ENCODE results near the gene PRTN3. TPM values are rescaled to one million over a fixed set of nuclear protein-coding genes. Genes with fewer than 3 reads are reported as not detected.

The PRTN3 gene
- total and polyA plus RNA-seq, 2 of the 4 experiments (the other 2 are of a cell fraction), result not detected

- no peak overlapping the region for H3K4ac ChIP-seq (ENCODE audit: low read depth, low read length)
- WGBS, 2 experiments (ENCODE audit: extremely low coverage in 2 of 2, insufficient read length in 1 of 2), result 89% methylated on average over 5 of the region's 19 CpGs; no CpG with 5 or more reads in 1 of the 2 experiments
Observed at GRCh38 chr19:825897-826644, 14.7 kb upstream of the PRTN3 start.

More at GRCh38 chr19:825897-826644, 14.7 kb upstream of the PRTN3 start:
- no peak for TF ChIP-seq MAZ (IDR thresholded peaks at IDR 0.05; ENCODE audit: borderline replicate concordance, low read depth, low read length)
- no peak for TF ChIP-seq SMC3 (IDR thresholded peaks at IDR 0.05; ENCODE audit: low read depth, low read length)
- no peak for TF ChIP-seq USF2 (IDR thresholded peaks at IDR 0.05; ENCODE audit: low read depth, low read length)
- TF ChIP-seq ELK1 (IDR thresholded peaks at IDR 0.05; ENCODE audit: borderline replicate concordance, low read depth, low read length), result no peak
- no peak; the same call in 1 of the 2 replicates for TF ChIP-seq CEBPB (IDR thresholded peaks at IDR 0.05; ENCODE audit: low read depth, low read length)
- TF ChIP-seq FOS (IDR thresholded peaks at IDR 0.05; ENCODE audit: low read depth, low read length), result no peak
- TF ChIP-seq CHD1 (IDR thresholded peaks at IDR 0.05; ENCODE audit: low read depth, low read length), result no peak
- TF ChIP-seq BHLHE40 (IDR thresholded peaks at IDR 0.05; ENCODE audit: low read depth, low read length), result no peak
- no peak for TF ChIP-seq RCOR1 (IDR thresholded peaks at IDR 0.05; ENCODE audit: insufficient replicate concordance, low read length)
- no peak for TF ChIP-seq NFE2L2 (IDR thresholded peaks at IDR 0.05; ENCODE audit: low read depth, low read length)
- TF ChIP-seq MXI1 (IDR thresholded peaks at IDR 0.05; ENCODE audit: borderline replicate concordance, low read depth, low read length), result no peak
- no peak for TF ChIP-seq MAFK (IDR thresholded peaks at IDR 0.05; ENCODE audit: low read depth, low read length)
- no peak for TF ChIP-seq RAD21 (IDR thresholded peaks at IDR 0.05; ENCODE audit: low read length)
- dilution Hi-C loops (cut with HindIII; ENCODE audit: low sequenced_read_pairs, unreplicated experiment) (no loop called here), intact Hi-C loops (cut with micrococcal nuclease) (no loop called here), in situ Hi-C loops (cut with MboI; ENCODE audit: low sequenced_read_pairs) (no loop called here)
- Histone ChIP-seq H3K9ac (ENCODE audit: low read depth, low read length) (no peak overlapping the region), H3K9me1 (ENCODE audit: insufficient read depth, low read length) (no peaks in the 10 kb centered on the region), H3K23ac (ENCODE audit: low read depth, low read length) (no peak overlapping the region), H2BK120ac (ENCODE audit: low read depth, low read length) (no peak overlapping the region), H4K8ac (ENCODE audit: low read depth in 2 of 2, low read length in 2 of 2) (no peak overlapping the region), H3K79me1 (ENCODE audit: low read depth in 1 of 2, low read length in 2 of 2) (no peaks in the 10 kb centered on the region), H3K27me3 (ENCODE audit: control insufficient read depth, insufficient read depth, low read length) (peaks cover 2% of the 10 kb centered on the region; the same call in 1 of the 2 replicates), H2BK15ac (ENCODE audit: low read depth, low read length) (no peak overlapping the region), H3K4me2 (ENCODE audit: low read depth, low read length) (no peak overlapping the region), H3K18ac (ENCODE audit: low read depth, low read length) (no peak overlapping the region), H3K9me3 (ENCODE audit: control insufficient read depth, insufficient read depth, low read length) (no peaks in the 10 kb centered on the region), H3K36me3 (ENCODE audit: control insufficient read depth, insufficient read depth, low read length) (no peaks in the 10 kb centered on the region), H3K27ac (ENCODE audit: insufficient read depth, low read length) (no peak overlapping the region), H3K4me1 (ENCODE audit: control insufficient read depth, insufficient read depth, low read length) (peaks cover 3% of the 10 kb centered on the region; the same call in 1 of the 2 replicates), H3K4me3 (ENCODE audit: insufficient read depth, low read depth, low read length) (no peak overlapping the region), H2AFZ (replicated peaks; ENCODE audit: low read length, poor library complexity) (no peak overlapping the region), H3K56ac (ENCODE audit: extremely low read depth, insufficient read depth, low read length) (no peak overlapping the region), H2BK5ac (ENCODE audit: low read depth, low read length, poor library complexity, severe bottlenecking) (no peak overlapping the region), H2AK5ac (ENCODE audit: low read depth, low read length) (no peak overlapping the region), H4K5ac (ENCODE audit: low read depth, low read length) (no peak overlapping the region), H3K14ac (replicated peaks; ENCODE audit: low read depth, low read length) (no peak overlapping the region), H2BK20ac (ENCODE audit: low read depth, low read length) (no peak overlapping the region), H4K91ac (ENCODE audit: insufficient read depth, low read depth, low read length) (no peak overlapping the region), H2AK9ac (replicated peaks; ENCODE audit: low read depth, low read length, poor library complexity) (no peak overlapping the region), H4K20me1 (ENCODE audit: insufficient read depth, low read length) (no peaks in the 10 kb centered on the region)
- ChIA-PET POLR2A (ENCODE audit: unreplicated experiment) (no interaction called here), CTCF (no interaction called here)
- no peak for DNase-seq
- BruUV-seq (replicated peaks), result no TSS peak
- ATAC-seq (ENCODE audit: low read depth), result peak; percentile 30; the same call in 1 of the 2 replicates
